DOHH2 (cell line): ENCODE data around the gene NTPCR.

Source experiments
- CTCF ChIP-seq: fragments of 200-600 bp; sonication (generic); IDR thresholded peaks from one replicate; pipeline ENCODE4 v1.5.1; 2014; ENCODE audit warnings: antibody characterized with exemption, mild to moderate bottlenecking, low read depth, low read length; ENCODE audit not compliant: poor library complexity, severe bottlenecking
- EZH2phosphoT487 ChIP-seq: fragments of 200-600 bp; sonication (generic); IDR thresholded peaks from 2 replicates; pipeline ENCODE4 v1.6.1; 2017; ENCODE audit warnings: borderline replicate concordance, mild to moderate bottlenecking, antibody characterized with exemption, low read length, moderate library complexity, mixed read lengths

GRCh38 chr1:232950197-232951176 lies at the start of gene NTPCR:
- no peak for TF ChIP-seq CTCF
- no peak for TF ChIP-seq EZH2phosphoT487
